Gastrocnemius medialis (tissue), 4 donors: ENCODE measurements around the gene ZDHHC1.

Source experiments
- CTCF ChIP-seq, 5 experiments: fragments of 450-650 bp in 3 of 5; fragments of 200-600 bp in 2 of 5; sonication (generic) in 2 of 5; IDR thresholded peaks in 4 of 5; conservative IDR thresholded peaks in 1 of 5; 1 replicate in 4 of 5; 2 replicates in 1 of 5; pipeline ENCODE4 v1.5.1; 2016 to 2019; ENCODE audit warnings: antibody characterized with exemption in 5 of 5, mild to moderate bottlenecking in 3 of 5, moderate library complexity in 3 of 5
- POLR2A ChIP-seq, 2 donors: fragments of 450-650 bp; IDR thresholded peaks; one replicate each; pipeline ENCODE4 v1.6.1; 2017; ENCODE audit warnings: antibody characterized with exemption in 2 of 2, mild to moderate bottlenecking in 2 of 2, moderate library complexity in 2 of 2

GRCh38 chr16:67419931-67420330, 3.7 kb upstream of the ZDHHC1 start:
- no peak for TF ChIP-seq CTCF (IDR thresholded peaks at IDR 0.05 in 4 of 5, conservative IDR thresholded peaks at IDR 0.05 in 1 of 5)
- TF ChIP-seq POLR2A (IDR thresholded peaks at IDR 0.05), result no peak
